22Rv1 (cell line): ENCODE data around the gene FKBP10.
"Not testable (repeated sequence)": the region's sequence is repeated elsewhere in the genome, so short reads cannot be mapped to it uniquely, and the experiment has no call there.

ENCODE experiments used
- H3K27ac ChIP-seq: fragments of 450-650 bp; 2 replicates; pipeline ENCODE4 v1.5.1; 2017
- ZFX ChIP-seq: fragments of 450-650 bp; IDR thresholded peaks from 2 replicates; pipeline ENCODE4 v1.6.1; 2017; ENCODE audit warnings: antibody characterized with exemption, borderline replicate concordance
- TF ChIP-seq, protein P1 (sequence below): fragments of 450-650 bp; IDR thresholded peaks from 2 replicates; pipeline ENCODE4 v1.5.1; 2017; ENCODE audit warnings: mild to moderate bottlenecking

Gene FKBP10

DNA sequence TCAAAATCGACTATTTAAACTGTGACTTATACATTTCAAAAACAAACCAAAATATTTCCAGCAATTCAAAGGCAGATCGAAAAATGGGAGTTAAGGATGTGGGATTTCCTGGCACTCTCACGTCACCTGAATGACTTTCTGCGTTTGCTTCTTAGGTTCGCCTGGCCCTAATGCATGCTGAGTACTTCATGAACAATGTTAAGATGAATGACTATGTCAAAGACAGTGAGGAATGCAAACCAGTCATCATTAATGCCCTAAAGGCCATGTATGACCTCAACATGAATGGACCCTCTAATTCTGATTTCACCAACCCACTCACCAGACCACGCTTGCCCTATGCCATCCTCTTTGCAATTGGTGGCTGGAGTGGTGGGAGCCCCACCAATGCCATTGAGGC lies 32.2 kb downstream of the FKBP10 start:
- no peak overlapping the region for H3K27ac ChIP-seq
- TF ChIP-seq, protein P1, sequence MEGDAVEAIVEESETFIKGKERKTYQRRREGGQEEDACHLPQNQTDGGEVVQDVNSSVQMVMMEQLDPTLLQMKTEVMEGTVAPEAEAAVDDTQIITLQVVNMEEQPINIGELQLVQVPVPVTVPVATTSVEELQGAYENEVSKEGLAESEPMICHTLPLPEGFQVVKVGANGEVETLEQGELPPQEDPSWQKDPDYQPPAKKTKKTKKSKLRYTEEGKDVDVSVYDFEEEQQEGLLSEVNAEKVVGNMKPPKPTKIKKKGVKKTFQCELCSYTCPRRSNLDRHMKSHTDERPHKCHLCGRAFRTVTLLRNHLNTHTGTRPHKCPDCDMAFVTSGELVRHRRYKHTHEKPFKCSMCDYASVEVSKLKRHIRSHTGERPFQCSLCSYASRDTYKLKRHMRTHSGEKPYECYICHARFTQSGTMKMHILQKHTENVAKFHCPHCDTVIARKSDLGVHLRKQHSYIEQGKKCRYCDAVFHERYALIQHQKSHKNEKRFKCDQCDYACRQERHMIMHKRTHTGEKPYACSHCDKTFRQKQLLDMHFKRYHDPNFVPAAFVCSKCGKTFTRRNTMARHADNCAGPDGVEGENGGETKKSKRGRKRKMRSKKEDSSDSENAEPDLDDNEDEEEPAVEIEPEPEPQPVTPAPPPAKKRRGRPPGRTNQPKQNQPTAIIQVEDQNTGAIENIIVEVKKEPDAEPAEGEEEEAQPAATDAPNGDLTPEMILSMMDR, result no peak
- no peak for TF ChIP-seq ZFX

DNA sequence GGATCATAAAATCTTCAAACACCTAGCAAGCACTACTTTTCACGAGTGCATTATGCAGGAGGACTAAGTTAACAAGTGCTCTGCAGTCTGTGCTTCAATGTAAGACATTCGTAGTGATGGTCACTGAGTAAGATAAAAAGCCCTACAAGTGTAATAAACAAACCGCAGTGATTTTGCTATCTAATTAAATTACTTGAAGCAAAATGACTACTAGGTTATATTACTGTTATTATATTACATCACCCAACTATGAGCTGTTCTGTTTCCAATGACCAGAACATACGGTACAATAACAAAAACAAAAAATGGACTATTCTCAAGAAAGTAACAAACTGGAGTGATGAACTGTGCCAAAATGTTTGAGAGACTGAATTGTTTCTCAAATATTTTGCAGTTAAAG lies 36.0 kb downstream of the FKBP10 start:
- H3K27ac ChIP-seq, result no peak overlapping the region
- TF ChIP-seq ZFX, result no peak
- TF ChIP-seq, protein P1, result no peak

DNA sequence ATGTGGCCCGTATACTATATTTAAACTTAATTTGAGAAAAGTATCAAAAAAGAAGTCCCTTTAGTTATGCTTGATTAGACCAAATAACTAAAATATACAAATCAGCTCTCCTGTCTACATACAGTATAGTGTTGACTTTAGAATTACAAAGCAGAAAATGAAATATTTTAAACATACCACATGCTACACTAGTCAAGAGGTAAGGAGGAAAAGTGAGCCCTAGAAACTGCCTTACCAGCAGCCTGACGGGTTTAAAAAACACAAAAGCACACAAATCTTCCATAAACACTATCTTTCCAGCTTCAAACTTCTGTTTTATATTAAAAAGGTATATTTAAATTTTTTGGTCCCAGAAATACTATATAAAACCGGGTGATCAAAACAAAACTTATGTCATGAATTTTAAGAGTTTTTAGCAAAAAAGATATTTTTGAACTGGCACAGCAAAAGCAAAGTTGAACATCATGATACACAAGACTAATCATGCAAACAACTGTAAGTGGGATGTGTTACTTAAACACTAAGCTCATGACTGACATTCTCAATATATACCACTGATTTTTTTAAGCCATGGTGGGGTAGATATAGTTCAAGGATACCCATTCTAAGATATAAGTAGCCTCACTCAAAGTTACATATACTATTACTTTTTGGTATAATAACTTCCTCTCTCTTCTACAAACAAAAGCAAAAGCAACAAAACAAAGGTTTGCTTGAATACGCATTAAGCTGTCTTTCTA lies 36.6 kb downstream of the FKBP10 start:
- no peak overlapping the region for H3K27ac ChIP-seq

DNA sequence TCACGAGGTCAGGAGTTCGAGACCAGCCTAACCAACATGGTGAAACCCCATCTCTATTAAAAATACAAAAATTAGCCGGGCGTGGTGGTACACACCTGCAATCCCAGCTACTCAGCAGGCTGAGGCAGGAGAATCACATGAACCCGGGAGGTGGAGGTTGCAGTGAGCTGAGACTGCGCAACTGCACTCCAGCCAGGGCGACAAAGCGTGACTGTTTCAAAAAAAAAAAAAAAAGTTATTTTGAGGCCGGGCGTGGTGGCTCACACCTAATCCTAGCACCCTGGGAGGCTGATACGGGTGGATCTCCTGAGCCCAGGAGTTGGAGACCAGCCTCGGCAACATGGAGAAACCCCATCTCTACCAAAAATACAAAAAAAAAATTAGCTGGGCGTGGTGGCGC lies 38.6 kb downstream of the FKBP10 start:
- H3K27ac ChIP-seq, result not testable (repeated sequence)

More for the DNA sequence above, 36.6 kb downstream of the FKBP10 start:
- TF ChIP-seq, protein P1, result no peak
- no peak for TF ChIP-seq ZFX

DNA sequence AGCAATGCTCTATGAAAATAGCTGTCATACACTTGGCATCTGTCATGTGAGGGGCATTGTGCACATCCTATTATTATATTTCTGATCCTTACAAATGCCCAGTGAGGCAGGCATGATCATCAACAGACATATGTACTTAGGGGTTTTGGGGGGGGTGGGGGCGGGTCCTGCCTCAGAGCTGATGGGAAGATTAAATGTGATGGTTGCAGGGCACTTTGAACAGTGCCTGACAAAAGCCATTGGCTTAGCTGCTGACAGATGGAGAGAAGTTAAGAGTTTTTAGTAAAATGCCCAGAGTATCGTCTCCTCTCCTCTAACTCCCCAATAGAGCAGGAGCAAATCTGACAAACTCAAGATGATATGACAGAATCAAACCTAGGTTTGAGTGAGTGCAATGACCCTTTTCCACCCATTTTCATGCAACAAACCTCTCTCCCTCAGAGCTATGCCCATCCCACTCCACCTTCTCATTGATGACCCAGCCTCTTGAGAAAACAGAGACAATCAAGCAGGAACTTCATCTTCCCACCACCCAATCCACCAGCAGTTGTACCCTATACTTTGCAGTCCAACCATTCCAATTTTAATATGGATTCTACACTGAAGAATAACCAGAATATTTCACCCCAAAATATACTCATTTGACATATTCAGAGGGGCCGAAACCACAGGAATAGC lies 47.6 kb downstream of the FKBP10 start:
- no peak for TF ChIP-seq ZFX
- TF ChIP-seq, protein P1, result no peak
- H3K27ac ChIP-seq, result no peak overlapping the region

DNA sequence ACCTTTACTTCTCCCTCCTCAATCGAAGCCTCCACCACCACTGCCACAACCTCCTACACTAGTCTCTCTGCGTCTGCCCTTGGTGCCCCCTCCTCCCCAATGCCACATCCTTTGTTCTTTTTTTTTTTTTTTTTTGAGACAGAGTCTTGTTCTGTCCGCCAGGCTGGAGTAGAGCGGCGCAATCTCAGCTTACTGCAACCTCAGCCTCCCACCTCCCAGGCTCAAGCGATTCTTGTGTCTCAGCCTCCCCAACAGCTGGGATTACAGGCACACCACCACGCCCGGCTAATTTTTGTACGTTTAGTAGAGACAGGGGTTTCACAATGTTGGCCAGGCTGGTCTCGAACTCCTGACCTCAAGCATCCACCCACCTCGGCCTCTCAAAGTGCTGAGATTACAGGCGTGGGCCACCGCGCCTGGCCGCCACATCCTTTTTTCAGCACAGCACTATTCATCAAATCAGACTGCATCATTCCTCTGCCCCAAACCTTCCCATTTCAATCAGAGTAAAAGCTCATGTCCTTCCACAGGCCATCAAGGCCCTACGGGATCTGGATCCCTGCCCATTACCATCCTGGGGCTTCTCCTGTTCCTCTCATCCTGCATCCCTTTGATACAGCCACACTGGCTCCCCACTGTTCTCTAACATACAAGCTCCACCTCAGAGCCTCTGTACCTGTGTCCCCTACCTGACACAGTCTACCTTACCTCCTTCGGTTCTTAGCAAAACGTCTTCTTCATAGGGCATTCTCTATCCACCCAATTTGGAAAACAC lies 50.5 kb downstream of the FKBP10 start:
- H3K27ac ChIP-seq, result no peak overlapping the region
- TF ChIP-seq ZFX, result no peak
- TF ChIP-seq, protein P1, result no peak

DNA sequence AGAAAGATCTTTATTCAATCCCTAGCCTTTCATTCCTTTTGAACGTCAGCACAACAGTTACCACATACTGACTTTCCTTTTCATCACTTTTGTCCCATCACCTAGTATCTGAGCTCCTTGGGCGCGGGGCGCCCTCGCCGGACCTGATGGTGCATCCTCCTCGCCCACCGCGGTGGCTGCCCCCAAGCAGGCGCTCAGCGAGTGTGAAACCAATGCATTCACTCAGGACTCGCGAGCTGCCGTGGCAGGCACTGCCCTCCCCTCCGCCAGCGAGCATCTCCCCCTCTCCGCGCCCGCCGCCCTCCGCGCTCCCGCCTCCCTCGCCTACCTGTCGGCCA lies 51.7 kb downstream of the FKBP10 start:
- H3K27ac ChIP-seq, result peak overlapping the region; percentile 88
- TF ChIP-seq, protein P1, result no peak
- TF ChIP-seq ZFX, result no peak
